ENCODE data around the gene CRAMP1. TPM values are rescaled to one million over a fixed set of nuclear protein-coding genes. Genes with fewer than 3 reads are reported as not detected.

The CRAMP1 gene
- total RNA-seq, 1 donor from 2014 or later, result 11.7 TPM

- H2AFZ ChIP-seq (replicated peaks), result no peak overlapping the region
- peaks cover 99% of the 10 kb centered on the region for H3K79me2 ChIP-seq (ENCODE audit: low read depth)
- no peak overlapping the region for H3K4me3 Mint-ChIP-seq
- TF ChIP-seq EZH2 (IDR thresholded peaks at IDR 0.05), result no peak
- TF ChIP-seq CTCF (IDR thresholded peaks at IDR 0.05), result no peak
- TF ChIP-seq EZH2phosphoT487 (IDR thresholded peaks at IDR 0.05), result no peak
- H3K27me3 Mint-ChIP-seq (ENCODE audit: insufficient read depth, low read depth), result peaks cover 5% of the 10 kb centered on the region
- peaks cover 8% of the 10 kb centered on the region for H3K36me3 ChIP-seq
- peaks cover 56% of the 10 kb centered on the region for H3K36me3 Mint-ChIP-seq
- H3K4me1 Mint-ChIP-seq, result no peaks in the 10 kb centered on the region
- no peak overlapping the region for H3K27ac Mint-ChIP-seq
- H3K4me2 ChIP-seq, result no peak overlapping the region
- H3K27me3 ChIP-seq, result no peaks in the 10 kb centered on the region
- no peaks in the 10 kb centered on the region for H3K4me1 ChIP-seq
- H4K20me1 ChIP-seq (ENCODE audit: low read depth), result peaks cover 93% of the 10 kb centered on the region
- H3K27ac ChIP-seq, result no peak overlapping the region
- H3K9ac ChIP-seq, result no peak overlapping the region
- H3K9me3 Mint-ChIP-seq, result no peaks in the 10 kb centered on the region
- no peak for DNase-seq (ENCODE audit: low spot score)
- no peaks in the 10 kb centered on the region for H3K9me3 ChIP-seq (ENCODE audit: low read depth)
- H3F3A ChIP-seq (ENCODE audit: low read depth), result no peaks in the 10 kb centered on the region
- H3K4me3 ChIP-seq, result no peak overlapping the region
Measured at GRCh38 chr16:1689853-1690252, 77.7 kb downstream of the CRAMP1 start.

- no peaks in the 10 kb centered on the region for H3K9me3 Mint-ChIP-seq
- no peaks in the 10 kb centered on the region for H3K4me1 Mint-ChIP-seq
- H3K4me3 Mint-ChIP-seq, result no peak overlapping the region
- H2AFZ ChIP-seq (replicated peaks), result no peak overlapping the region
- peaks cover 8% of the 10 kb centered on the region for H3K36me3 ChIP-seq
- H3K27ac Mint-ChIP-seq, result no peak overlapping the region
- H3K79me2 ChIP-seq (ENCODE audit: low read depth), result peaks cover 99% of the 10 kb centered on the region
- H3K4me1 ChIP-seq, result no peaks in the 10 kb centered on the region
- H3K27me3 ChIP-seq, result no peaks in the 10 kb centered on the region
- no peak overlapping the region for H3K9ac ChIP-seq
- no peaks in the 10 kb centered on the region for H3F3A ChIP-seq (ENCODE audit: low read depth)
- DNase-seq (ENCODE audit: low spot score), result no peak
- H3K36me3 Mint-ChIP-seq, result peaks cover 53% of the 10 kb centered on the region
- peaks cover 5% of the 10 kb centered on the region for H3K27me3 Mint-ChIP-seq (ENCODE audit: insufficient read depth, low read depth)
- H3K4me2 ChIP-seq, result no peak overlapping the region
- H4K20me1 ChIP-seq (ENCODE audit: low read depth), result peaks cover 94% of the 10 kb centered on the region
- no peak overlapping the region for H3K4me3 ChIP-seq
- H3K9me3 ChIP-seq (ENCODE audit: low read depth), result no peaks in the 10 kb centered on the region
- no peak overlapping the region for H3K27ac ChIP-seq
- TF ChIP-seq CTCF (IDR thresholded peaks at IDR 0.05) (no peak), EZH2 (IDR thresholded peaks at IDR 0.05) (no peak), EZH2phosphoT487 (IDR thresholded peaks at IDR 0.05) (no peak)
Measured at GRCh38 chr16:1690810-1691209, 78.7 kb downstream of the CRAMP1 start.

- Histone ChIP-seq H4K20me1 (ENCODE audit: low read depth) (peaks cover 92% of the 10 kb centered on the region), H3K4me2 (no peak overlapping the region), H3K9ac (no peak overlapping the region), H3K36me3 (peaks cover 8% of the 10 kb centered on the region), H3F3A (ENCODE audit: low read depth) (no peaks in the 10 kb centered on the region), H3K4me1 (no peaks in the 10 kb centered on the region), H3K27ac (no peak overlapping the region), H3K9me3 (ENCODE audit: low read depth) (no peaks in the 10 kb centered on the region), H3K79me2 (ENCODE audit: low read depth) (peaks cover 99% of the 10 kb centered on the region), H2AFZ (replicated peaks) (no peak overlapping the region), H3K27me3 (no peaks in the 10 kb centered on the region), H3K4me3 (no peak overlapping the region)
- no peak overlapping the region for H3K27ac Mint-ChIP-seq
- H3K4me3 Mint-ChIP-seq, result no peak overlapping the region
- H3K4me1 Mint-ChIP-seq, result no peaks in the 10 kb centered on the region
- no peak for DNase-seq (ENCODE audit: low spot score)
- H3K9me3 Mint-ChIP-seq, result no peaks in the 10 kb centered on the region
- H3K27me3 Mint-ChIP-seq (ENCODE audit: insufficient read depth, low read depth), result peaks cover 5% of the 10 kb centered on the region
- peaks cover 55% of the 10 kb centered on the region for H3K36me3 Mint-ChIP-seq
- TF ChIP-seq EZH2 (IDR thresholded peaks at IDR 0.05) (no peak), EZH2phosphoT487 (IDR thresholded peaks at IDR 0.05) (no peak), CTCF (IDR thresholded peaks at IDR 0.05) (no peak)
Measured at GRCh38 chr16:1691276-1691675, 79.1 kb downstream of the CRAMP1 start.

Measured in neural progenitor cell (in vitro differentiated cells).